GM21360 (cell line): ENCODE results near the gene SYCE3.
A peak's percentile ranks its signal among the peaks of the same experiment; 100 is the strongest.

Experiments
- ATAC-seq: cut with Tn5 transposase; IDR thresholded peaks from one replicate; pipeline ENCODE4 v1.9.1; 2021; ENCODE audit warnings: mild to moderate bottlenecking, moderate library complexity; ENCODE audit not compliant: unreplicated experiment

Gene SYCE3

DNA sequence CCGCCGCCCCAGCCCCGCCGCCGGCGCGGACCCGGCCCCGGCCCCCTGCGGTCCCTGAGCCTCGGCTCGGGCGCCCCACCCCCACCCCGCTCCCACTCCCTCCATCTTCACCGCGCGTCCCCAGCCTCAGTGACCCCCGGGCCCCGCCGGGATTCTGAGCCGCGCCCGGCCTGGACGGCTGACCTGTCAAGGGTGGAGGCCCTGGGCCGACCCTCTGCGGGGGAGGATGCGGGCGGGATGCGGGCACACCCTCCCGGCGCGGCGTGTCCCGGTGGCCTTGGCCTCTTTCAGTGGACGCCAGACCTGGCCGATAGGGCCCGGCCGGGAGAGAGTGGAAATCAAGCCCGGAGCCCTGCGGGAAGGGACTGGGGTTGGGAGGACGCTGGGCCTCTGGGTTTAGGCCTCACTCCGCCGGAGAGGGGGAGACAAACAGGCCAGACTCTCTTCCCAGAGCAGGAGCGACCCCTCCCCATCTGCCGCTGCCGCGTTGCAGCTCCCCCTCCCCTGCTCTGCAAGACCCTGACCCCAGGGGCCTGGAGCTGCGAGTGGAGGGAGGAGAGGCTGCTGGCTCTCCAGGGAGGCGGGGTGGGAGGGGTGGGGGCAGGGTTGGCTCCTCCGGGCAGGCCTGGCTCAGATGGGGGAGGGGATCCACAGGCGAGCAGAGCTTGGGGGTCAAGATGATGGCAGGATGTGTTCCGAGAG lies 38.4 kb upstream of the SYCE3 start:
- ATAC-seq: no peak

DNA sequence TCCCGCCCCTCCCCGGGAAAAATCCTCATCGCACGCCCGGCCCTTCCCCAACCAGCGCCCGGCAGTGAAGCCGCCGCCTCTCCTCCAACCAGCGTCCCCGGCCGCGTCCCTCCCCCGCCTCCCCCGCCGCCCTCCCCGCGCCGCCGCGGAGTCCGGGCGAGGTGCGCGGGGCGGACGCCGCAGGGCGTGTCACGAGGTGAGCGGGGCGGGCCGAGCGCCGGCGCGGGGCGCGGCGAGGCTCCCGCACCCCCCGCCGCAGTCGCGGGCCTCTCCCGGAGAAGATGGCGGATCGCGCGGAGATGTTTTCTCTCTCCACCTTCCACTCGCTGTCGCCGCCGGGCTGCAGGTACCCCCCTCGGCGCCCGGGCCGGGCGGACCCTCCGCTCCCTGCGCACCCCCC lies 37.8 kb upstream of the SYCE3 start, which contains the start of gene MAPK8IP2:
TSS of gene MAPK8IP2 (plus strand) at position 256 of the 400 bp plus-strand sequence. CDS start at position 282, 26 bp downstream.
- ATAC-seq: no peak

DNA sequence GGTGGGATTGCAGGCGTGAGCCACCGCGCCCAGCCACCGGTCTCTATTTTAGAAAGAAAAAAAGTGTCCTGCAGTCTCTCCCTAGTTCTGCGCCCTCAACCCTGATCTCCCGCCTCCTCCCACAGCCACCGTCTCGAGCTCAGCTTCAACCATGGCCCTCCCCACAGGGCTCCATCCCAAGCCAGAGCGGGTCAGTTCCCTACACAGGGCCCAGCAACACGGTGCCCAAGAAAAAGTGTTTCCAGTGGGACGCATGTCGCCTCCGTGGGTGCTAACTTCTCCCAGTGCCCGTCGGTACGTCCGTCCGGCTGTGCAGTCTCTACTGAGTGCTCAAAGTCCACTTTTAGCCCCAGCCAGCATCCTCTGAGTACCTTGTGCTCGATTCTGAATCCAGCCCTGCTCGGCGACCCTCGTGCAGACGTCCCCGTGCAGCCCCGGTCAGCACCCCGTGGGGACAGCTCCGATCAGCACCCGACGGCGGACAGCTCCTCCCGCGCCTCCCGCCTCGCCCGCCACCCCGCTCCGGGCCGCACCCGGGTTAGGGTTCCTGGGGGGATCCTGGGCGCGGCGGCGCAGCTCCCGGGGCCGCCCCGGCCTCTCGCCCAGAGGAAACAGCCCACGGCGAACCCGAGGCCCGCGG lies 37.2 kb upstream of the SYCE3 start:
- ATAC-seq: no peak

DNA sequence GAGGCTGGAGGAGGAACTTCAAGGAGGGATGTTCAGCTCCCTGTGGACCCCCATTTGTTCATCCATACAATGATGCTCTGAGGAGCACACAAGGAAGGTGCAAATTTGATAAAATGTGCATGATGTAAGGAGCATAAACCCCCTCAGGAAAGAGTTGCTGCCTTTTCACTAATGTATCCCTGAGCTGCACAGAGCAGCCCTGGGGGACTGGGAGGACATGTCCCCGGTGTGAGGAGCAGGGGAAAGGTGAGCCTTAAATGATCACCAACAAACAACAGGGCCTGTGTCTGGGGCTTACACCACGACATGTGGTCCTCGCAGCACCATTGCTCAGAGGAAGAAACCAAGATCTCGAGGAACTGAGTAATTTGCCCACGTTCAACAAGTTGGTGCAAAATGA lies 34.4 kb upstream of the SYCE3 start:
- ATAC-seq: no peak

DNA sequence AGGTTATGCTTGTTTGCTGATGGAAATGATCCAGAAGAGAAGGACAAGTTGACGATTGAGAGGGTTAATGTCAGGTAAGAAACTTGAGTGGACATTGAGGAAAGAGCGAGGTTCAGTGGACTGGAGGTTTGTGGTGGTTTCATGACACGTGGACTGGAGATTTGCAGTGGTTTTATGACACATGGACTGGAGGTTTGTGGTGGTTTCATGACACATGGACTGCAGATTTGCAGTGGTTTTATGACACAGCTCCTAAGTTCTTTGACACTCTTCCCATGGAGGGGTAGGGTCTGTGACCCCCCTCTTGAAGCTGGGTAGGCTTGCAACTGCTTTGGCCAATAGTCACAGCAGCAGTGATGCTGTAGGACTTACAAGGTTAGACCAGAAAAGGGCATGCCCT lies 32.5 kb upstream of the SYCE3 start:
- ATAC-seq: no peak

DNA sequence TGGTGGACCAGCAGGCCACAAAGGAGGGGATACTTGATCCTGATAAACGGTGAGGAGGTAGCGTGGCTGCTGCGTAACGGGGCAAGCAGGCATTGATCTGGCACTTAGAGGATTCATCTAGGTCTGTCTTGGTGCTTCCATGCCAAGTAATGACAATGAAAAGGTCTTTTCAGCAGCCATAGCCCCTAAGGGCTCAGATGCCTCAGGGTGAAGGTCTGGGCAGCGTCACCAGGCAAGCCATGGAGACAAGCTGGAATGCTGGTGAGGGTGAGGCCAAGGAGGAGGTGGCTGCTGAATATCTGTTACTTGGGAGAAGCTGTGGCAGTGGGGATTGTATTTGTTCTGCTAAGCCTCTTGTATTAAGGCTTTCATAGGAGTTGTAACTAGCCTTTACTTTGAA lies 24.7 kb upstream of the SYCE3 start:
- no peak for ATAC-seq

DNA sequence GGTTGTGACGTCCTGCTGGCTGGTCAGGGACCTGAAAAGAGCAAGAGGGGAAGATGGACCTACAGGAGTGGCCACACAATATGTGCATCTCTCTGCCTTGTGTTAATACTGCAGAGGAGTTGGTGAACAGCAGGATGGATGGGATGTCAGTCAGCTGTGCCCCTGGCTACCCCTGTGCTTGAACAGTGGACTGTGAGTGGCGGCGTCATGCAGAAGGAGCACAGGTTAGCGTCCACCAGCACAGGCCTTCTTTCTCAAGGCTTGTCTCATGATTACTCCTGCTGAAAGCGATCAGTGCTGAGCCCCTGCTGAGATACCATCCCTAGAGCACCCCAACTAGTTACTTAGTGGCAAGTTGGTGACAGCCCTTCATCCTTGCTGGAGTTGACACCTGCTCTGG lies 23.7 kb upstream of the SYCE3 start:
- ATAC-seq: no peak

DNA sequence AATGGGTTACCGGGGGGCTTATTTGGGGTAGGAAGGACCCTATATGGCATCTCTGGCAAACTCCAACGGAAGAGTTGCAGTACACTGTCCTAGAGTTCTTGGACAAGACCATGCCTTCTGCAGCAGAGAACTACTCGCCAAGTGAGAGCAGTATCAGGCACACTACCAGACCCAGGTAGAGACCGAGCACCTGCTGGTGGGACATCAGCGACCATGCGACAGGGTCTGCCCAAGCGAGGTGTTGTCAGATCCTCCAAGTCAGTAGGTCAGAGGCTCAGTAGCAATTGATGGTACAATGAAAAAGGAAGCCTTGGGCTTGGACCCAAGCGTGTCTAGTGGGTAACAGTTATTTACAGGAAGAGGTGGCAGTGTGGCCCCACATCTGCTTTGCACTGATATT lies 23.1 kb upstream of the SYCE3 start:
- ATAC-seq: no peak

DNA sequence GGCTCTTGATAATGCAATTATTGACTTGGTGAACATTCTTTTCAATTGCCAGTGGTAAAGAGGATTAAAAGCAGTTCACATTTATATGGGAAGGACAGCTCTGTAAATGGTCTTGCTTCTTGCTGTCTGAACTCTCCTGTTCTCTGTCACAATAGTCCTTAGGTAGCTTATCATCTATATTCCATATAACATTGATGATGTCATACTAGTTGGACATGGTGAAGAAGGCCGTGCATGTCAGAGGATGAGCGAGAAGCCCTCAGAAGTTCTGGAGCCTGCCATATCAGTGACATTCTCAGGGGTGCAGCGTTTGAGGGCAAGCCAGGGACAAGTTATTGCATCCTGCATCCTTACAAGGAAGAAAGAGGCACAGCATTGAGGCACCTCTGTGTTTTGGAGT lies 22.5 kb upstream of the SYCE3 start:
- ATAC-seq: no peak

DNA sequence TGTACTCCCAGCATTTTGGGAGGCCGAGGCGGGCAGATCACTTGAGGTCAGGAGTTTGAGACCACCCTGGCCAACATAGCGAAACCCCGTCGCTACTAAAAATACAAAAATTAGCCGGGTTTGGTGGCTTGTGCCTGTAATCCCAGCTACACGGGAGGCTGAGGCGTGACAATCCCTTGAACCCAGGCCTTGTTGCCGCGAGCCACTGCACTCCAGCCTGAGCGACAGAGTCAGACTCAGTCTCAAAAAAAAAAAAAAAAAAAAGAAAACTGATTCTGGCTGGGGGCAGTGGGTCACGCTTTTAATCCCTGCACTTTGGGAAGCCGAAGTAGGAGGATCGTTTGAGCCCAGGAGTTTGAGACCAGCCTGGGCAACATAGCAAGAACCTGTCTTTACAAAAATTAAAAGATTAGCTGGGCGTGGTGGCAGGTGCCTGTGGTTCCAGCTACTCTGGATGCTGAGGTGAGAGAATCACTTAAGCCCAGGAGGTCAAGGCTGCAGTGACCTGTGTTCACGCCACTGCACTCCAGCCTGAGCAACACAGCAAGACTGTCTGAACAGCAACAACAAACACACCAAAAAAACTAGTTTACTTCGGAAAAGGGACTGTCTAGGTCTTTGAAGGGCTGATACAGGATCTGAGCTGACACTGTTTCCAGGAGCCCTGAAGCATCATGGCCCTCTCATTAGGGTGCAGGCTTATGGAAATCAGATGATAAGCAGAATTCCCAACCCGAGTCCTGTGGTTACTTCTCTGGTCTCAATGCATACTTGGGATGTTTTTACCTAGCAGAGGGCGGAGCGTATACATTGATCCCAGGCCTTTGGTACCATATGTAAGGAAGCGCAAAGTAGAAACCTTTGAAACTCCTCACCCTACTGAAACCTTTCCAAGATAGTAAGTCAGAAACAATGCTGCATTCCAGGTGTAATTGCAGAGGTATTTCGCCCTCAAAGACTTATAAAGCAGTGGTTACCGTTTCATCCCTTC lies 21.7 kb upstream of the SYCE3 start:
- ATAC-seq: no peak

DNA sequence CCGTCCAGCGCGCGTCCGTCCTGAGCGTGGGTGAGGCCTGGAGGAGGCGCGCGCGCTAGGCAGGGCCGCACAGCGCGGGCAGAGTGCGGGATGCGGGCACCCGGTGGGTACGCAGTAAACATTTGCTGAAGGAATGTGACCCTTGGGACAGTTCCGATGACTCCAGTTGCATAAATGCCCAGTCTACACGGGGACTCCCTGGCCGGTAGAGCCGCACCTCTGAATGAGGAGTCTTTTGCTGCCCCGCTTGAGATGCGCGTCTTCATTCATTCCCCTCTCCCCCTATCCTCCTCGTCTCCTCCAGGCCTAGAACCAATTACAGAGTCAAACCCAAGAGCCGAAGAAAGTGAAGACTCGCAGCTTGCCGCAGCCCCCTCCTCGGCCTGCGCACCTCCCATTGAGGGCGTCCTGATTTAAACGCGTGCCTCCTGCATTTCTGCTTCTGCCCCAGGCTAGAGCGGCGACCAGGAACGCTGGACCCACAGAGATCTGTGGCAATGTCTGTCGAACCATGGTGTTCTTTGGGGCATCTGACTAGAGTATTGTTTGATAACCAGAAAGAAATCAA lies 20.7 kb upstream of the SYCE3 start:
- peak; percentile 17 for ATAC-seq

DNA sequence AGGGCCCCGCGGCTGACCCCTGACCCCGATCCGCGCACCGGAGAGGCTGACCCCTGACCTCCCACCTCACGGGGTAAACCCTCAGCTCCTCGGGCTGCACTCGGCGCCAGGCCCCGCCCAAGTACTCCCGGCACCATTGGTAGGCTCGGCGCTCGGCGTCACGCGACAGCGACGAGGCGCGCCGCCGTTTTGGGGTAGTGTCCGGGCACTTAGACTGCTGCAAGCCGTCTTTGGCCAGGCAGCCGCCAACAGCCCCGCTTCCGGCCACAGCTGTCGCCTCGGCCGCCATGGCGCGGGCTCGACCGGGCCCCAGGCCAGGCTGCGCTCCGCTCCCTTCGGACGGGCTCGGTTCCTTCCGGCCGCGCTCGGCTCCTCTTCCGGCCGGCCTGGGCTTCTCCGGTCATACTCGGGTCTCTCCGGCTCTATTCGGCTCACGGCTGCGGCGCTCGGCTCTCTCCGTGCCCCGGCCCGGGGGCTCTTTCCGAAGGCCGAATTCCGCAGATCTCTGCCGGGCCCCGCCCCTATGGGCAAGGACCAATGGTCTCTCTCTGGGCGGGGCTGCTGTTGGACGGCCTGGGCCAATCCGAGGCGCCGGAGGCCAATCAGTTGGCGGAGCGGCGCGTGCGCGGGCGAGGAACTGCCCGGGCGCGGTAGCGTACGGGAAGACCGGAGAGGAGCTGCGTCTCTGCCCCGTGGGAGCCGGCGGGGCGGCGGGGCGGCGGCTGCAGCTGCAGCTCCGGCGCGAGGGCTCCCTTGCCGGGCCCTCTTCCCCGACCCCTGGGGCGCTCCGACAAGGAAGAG lies 20.0 kb upstream of the SYCE3 start, which contains the start of gene CHKB:
TSS of gene CHKB (minus strand) at position 357 of the 801 bp plus-strand sequence. CDS start at position 289, 68 bp downstream.
- ATAC-seq: peak; percentile 82

DNA sequence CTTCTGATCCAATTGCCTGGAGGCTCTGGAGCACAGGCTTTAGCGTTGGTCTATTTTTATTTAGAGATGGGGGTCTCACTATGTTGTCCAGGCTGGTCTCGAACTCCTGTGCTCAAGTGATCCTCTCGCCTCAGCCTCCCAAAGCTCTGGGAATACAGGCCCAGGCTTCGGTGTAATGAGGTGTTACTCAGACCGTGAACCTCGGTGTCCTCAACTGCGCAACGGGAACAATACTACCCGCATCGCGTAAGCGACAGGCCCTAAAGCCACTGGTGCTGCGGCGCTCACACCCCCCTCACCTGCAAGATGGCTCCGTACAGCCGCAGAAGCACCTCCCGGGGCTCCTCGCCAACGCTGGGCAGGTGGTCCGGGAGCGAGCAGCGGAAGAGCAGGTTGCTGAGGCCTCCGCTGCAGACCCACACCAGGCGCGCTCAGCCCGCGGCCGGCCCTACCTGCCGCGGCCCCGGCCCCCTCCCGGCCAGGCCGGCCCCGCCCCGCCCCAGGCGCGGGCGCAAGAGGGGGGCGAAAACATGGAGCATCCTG lies 19.3 kb upstream of the SYCE3 start:
- ATAC-seq: peak; percentile 19

DNA sequence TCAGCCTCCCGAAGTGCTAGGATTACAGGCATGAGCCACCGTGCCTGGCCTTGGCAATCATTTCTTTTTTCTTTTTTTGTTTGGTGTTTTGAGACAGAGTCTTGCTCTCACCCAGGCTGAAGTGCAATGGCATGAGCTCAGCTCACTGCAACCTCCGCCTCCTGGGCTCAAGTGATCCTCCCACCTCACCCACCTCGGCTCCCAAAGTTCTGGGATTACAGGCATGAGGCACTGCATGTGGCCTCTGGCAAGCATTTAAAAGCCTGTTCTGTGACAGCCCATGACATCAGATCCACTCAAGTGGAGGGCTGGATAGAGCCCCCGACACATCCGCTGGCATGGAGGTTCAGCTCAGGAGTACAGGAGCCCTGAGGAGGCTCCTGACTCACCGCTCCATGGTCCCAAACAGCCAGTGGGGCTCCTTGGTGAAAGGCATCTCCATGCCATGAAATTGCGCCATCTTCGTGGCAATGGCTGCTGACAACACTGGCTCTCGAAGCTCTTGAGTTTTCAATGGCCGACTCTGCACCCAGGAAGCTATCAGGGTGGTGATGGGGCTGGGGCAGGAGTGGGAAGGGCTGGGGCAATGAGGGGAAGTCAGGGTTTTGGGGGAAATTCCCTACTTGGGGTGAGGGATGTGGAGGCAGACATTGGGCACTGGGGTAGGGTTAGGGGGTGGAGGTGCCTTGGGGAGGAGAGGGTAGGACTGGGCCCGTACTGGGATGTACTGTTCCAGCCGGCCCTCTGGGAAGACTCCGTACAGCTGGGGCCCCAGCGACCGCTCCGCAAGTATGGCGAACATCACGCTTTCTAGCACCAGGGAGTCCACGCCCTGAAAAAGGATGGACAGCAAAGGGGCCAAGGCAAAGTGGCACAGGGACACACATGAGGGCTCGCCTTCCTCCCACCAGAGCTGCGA lies 18.6 kb upstream of the SYCE3 start:
- no peak for ATAC-seq

DNA sequence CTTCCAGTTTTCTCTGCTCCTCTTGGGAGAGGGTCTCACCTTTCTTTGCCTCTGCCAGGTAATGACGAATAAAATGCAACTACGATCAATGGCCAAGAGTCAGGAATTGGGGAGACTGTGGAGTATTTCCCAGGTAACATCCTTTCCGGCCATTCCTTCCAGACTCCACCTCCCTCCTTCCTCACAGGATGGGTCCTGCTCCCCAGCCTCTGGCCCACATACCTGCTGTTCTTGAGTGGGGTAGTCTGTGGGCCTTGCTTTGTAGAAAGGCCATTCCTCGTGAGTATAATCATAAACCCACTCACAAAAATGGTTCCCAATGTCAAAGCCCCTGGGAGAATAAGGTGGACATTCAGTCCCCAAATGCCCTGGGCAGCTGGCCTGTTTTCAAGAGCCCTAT lies 17.0 kb upstream of the SYCE3 start:
- no peak for ATAC-seq

DNA sequence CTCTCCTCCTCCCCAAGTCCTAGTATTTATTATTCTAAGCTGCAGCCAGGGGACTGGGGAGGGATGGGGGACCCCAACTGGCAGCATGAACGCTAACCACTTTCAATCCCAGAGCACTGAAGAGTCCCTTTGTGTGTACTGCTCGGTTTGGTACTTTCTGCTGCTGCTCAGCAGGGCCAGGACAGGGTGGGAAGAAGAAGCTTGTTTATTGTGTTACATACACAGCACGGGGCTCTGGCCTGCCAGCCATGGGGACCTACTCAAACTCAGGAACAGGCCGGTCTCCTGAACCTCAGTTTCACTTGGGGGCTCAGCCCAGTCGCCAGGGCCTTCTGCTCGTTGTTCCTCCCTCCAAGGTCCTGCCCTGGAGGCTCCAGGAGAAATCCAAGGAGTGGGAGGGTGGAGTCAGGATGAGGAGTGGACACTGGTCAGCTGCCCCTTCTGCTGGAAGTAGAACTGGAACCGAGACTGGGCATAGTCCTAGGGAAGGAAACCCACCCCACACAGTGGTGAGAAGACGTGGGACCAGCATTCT lies 16.1 kb upstream of the SYCE3 start:
- no peak for ATAC-seq

DNA sequence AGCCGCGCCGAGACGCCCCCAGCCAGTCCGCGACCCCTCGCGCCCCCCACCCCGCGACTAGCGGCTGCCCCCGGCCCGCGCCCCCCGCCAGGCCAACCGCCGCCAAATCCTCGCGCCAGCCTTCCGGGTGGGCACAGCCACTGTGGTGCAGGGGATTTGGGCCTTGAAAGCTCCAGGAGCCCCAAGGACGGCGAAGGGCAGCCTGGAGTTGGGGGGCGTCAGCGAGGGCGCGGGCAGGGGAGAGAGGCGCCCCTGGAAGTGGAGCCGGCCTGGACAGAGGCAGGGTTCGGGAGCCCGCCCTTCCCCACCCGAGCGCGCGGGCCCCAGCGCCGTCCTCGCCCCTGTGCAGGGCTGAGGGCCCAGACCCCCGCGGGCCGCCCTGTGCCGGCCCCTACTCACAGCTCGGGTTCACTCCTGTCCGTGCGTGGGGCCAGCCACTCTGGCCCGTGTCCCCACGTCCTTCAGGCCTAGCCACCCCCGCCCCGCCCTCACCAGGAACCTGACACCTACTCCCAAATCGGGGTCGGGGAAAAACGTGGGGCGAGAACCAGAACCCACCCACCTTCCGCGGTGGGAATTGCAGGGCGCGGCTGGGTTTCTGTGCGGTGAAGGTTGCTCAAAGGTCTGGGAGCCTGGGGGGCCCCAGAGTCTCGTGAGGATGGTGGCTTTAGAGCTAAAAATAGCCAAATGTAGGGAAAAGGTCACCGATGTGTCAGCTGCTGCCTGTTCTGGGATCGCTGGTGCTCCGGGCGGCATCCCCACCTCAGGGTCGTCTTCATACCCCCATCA lies 15.5 kb upstream of the SYCE3 start, which contains the start of gene CPT1B:
TSS of gene CPT1B (minus strand) at position 441 of the 789 bp plus-strand sequence. CDS start 512 bp downstream, outside the sequence.
- ATAC-seq: no peak

DNA sequence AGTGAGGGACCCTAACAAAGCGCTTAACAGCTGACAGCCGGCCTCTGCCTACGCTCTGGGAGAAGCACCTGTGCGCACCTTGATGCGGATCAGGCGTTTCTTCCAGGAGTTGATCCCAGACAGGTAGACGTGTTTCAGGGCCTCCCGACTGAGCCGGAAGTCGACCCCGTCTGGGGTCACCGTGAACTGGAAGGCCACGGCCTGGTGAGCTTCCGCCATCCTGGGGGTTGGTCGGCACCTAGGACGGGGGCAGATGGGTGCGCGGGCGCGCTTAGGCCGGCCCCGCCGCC lies 14.9 kb upstream of the SYCE3 start:
- ATAC-seq: no peak
